ENCODE results near the gene SLX4IP.

SLX4IP gene

GRCh38 chr20:10658051-10658823 lies 223.1 kb downstream of the SLX4IP start:
- H3K79me2 ChIP-seq (ENCODE audit: low read length) = no peaks in the 10 kb centered on the region
- H3K4me2 ChIP-seq (ENCODE audit: low read length) = no peak overlapping the region
- no peak overlapping the region for H3K27ac ChIP-seq (ENCODE audit: low read length)
- no peaks in the 10 kb centered on the region for H3K9me3 ChIP-seq (ENCODE audit: insufficient read depth, low read length)
- H3K4me3 ChIP-seq (ENCODE audit: low read length) = no peak overlapping the region
- no peaks in the 10 kb centered on the region for H3K36me3 ChIP-seq (replicated peaks; ENCODE audit: low read depth, low read length)
- H4K20me1 ChIP-seq (ENCODE audit: insufficient read depth, low read length) = 0 out of 2 replicates have a peak, but pooled peaks cover 8% of the 10 kb centered on the region
- peaks cover 49% of the 10 kb centered on the region for H3K27me3 ChIP-seq (ENCODE audit: low read depth, low read length)
- TF ChIP-seq EZH2phosphoT487 (IDR thresholded peaks at IDR 0.05; ENCODE audit: low read depth) (no peak), CTCF (IDR thresholded peaks at IDR 0.05; ENCODE audit: low read depth, low read length) (no peak)
- H3K9ac ChIP-seq (ENCODE audit: low read length) = no peak overlapping the region
- H3K4me1 ChIP-seq (ENCODE audit: low read length) = peaks cover 15% of the 10 kb centered on the region
- H2AFZ ChIP-seq (ENCODE audit: low read depth, low read length) = no peak overlapping the region

DNA sequence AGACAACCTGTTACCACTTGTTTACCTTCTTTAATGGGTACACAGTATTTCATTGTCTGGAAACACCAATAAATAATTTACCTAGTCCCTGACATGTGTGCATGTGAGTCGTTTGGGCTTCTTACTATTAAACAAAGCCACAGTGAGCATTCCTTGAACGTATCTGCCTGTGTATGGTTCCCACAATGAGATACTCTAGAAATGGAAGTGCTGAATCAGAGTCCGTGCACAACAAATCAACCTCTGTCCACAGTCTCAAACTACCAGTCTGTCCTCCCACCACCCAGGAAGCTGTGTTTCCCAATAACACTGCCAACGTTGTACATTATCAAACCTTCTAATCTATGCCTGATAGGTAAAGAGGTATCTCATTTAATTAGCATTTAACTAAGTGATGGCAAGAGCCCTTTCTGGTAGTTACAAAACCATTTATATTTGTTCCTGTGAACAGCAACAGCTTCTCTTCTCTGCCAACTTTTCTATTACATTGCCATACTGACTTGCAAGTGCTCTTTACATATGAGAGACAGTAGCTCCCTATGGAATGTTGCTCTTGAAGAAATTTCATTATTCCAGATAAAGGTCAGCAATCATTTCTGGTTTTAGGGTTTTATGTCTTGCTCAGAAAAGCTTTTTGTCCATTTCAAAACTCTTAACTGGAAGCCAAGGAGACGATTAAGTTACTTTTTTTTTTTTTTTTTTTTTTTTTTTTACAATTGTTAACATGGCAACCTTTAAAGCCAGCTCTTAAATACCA lies 223.9 kb downstream of the SLX4IP start:
- Histone ChIP-seq H3K9me3 (ENCODE audit: insufficient read depth, low read length) (no peaks in the 10 kb centered on the region), H3K4me1 (ENCODE audit: low read length) (peaks cover 20% of the 10 kb centered on the region), H2AFZ (ENCODE audit: low read depth, low read length) (no peak overlapping the region), H3K79me2 (ENCODE audit: low read length) (no peaks in the 10 kb centered on the region), H3K27me3 (ENCODE audit: low read depth, low read length) (peaks cover 58% of the 10 kb centered on the region), H3K4me3 (ENCODE audit: low read length) (no peak overlapping the region), H4K20me1 (ENCODE audit: insufficient read depth, low read length) (0 out of 2 replicates have a peak, but pooled peaks cover 8% of the 10 kb centered on the region), H3K4me2 (ENCODE audit: low read length) (no peak overlapping the region), H3K9ac (ENCODE audit: low read length) (no peak overlapping the region), H3K36me3 (replicated peaks; ENCODE audit: low read depth, low read length) (no peaks in the 10 kb centered on the region), H3K27ac (ENCODE audit: low read length) (no peak overlapping the region)
- TF ChIP-seq EZH2phosphoT487 (IDR thresholded peaks at IDR 0.05; ENCODE audit: low read depth) = no peak
- TF ChIP-seq CTCF (IDR thresholded peaks at IDR 0.05; ENCODE audit: low read depth, low read length) = no peak

GRCh38 chr20:10659651-10660601 lies 224.8 kb downstream of the SLX4IP start:
- Histone ChIP-seq H3K27me3 (ENCODE audit: low read depth, low read length) (peaks cover 62% of the 10 kb centered on the region), H3K27ac (ENCODE audit: low read length) (no peak overlapping the region), H3K4me3 (ENCODE audit: low read length) (no peak overlapping the region), H3K79me2 (ENCODE audit: low read length) (no peaks in the 10 kb centered on the region), H3K4me1 (ENCODE audit: low read length) (peaks cover 14% of the 10 kb centered on the region), H2AFZ (ENCODE audit: low read depth, low read length) (no peak overlapping the region), H3K9ac (ENCODE audit: low read length) (no peak overlapping the region), H3K36me3 (replicated peaks; ENCODE audit: low read depth, low read length) (no peaks in the 10 kb centered on the region), H3K9me3 (ENCODE audit: insufficient read depth, low read length) (no peaks in the 10 kb centered on the region), H4K20me1 (ENCODE audit: insufficient read depth, low read length) (0 out of 2 replicates have a peak, but pooled peaks cover 8% of the 10 kb centered on the region), H3K4me2 (ENCODE audit: low read length) (no peak overlapping the region)
- TF ChIP-seq EZH2phosphoT487 (IDR thresholded peaks at IDR 0.05; ENCODE audit: low read depth) (no peak), CTCF (IDR thresholded peaks at IDR 0.05; ENCODE audit: low read depth, low read length) (no peak)
